Right ventricle myocardium superior (tissue), 1 donor: ENCODE results near the gene ZFHX2. TPM values are rescaled to one million over a fixed set of nuclear protein-coding genes. Genes with fewer than 3 reads are reported as not detected.
A peak's percentile ranks its signal among the peaks of the same experiment; 100 is the strongest.

Experiments
- ATAC-seq: fragments of 200-7000 bp; cut with Tn5 transposase; one replicate; pipeline ENCODE4 v1.9.1; 2020; ENCODE audit warnings: mild to moderate bottlenecking; ENCODE audit not compliant: poor library complexity
- DNase-seq: peaks from one replicate; pipeline ENCODE4 v3.0.0-alpha.2; 2020
- intact Hi-C: fragments of 100-400 bp; cut with DNase I; formaldehyde crosslinking; loops from one replicate; pipeline ENCODE4 v1.11.2; 2022
- total RNA-seq: library from RNA; stranded (reverse); fragmentation: NEBNext Ultra II Directional; extraction: Animal tissue kit (Norgen Biotek cat#: 25700); gene quantifications from one replicate; pipeline ENCODE4 v1.2.1, GENCODE V29; 2021
- donor health status: DM: no; HTN: yes; CAD: no; lungs with severe emphysema.

The ZFHX2 gene
- total RNA-seq, 1 donor from 2014 or later = 0.97 TPM

- ATAC-seq (no peak), DNase-seq (no peak)
- intact Hi-C loops = no loop called here
Observed at GRCh38 chr14:23494223-23494622, 57.3 kb downstream of the ZFHX2 start.

- intact Hi-C loops = no loop called here
Observed at GRCh38 chr14:23492618-23493272, 58.8 kb downstream of the ZFHX2 start.

GRCh38 chr14:23487216-23487615 is 64.3 kb downstream of the ZFHX2 start:
- DNase-seq (no peak), ATAC-seq (no peak)
- intact Hi-C loops = no loop called here

More at GRCh38 chr14:23492618-23493272, 58.8 kb downstream of the ZFHX2 start:
- no peak for DNase-seq
- no peak for ATAC-seq

GRCh38 chr14:23486036-23486435 is 65.5 kb downstream of the ZFHX2 start:
- intact Hi-C loops = no loop called here
- ATAC-seq (no peak), DNase-seq (no peak)

GRCh38 chr14:23485326-23485725 is 66.2 kb downstream of the ZFHX2 start:
- DNase-seq (no peak), ATAC-seq (no peak)
- intact Hi-C loops = no loop called here

GRCh38 chr14:23483236-23483854 is 68.2 kb downstream of the ZFHX2 start:
- DNase-seq (no peak), ATAC-seq (no peak)
- intact Hi-C loops = no loop called here

- intact Hi-C loops = no loop called here
- DNase-seq (no peak), ATAC-seq (no peak)
Observed at GRCh38 chr14:23482823-23483148, 68.8 kb downstream of the ZFHX2 start.

GRCh38 chr14:23481979-23482822 is 69.4 kb downstream of the ZFHX2 start:
- DNase-seq = no peak
- intact Hi-C loops = no loop called here
- ATAC-seq = no peak

GRCh38 chr14:23481362-23481970 is 70.1 kb downstream of the ZFHX2 start:
- no peak for ATAC-seq
- no peak for DNase-seq
- intact Hi-C loops = no loop called here

- peak; percentile 53 for DNase-seq
- peak; percentile 69 for ATAC-seq
- intact Hi-C loops = loop anchor here (1.0 kb wide), 1 partner anchor 84 kb away; no protein-coding TSS in a partner anchor
Observed at GRCh38 chr14:23478109-23478759, 73.3 kb downstream of the ZFHX2 start.

- ATAC-seq (no peak), DNase-seq (no peak)
- intact Hi-C loops = no loop called here
Observed at GRCh38 chr14:23470947-23471346, 80.6 kb downstream of the ZFHX2 start.

Other genes with a start within 250 kb of the ZFHX2 start
- 6.7 TPM for gene PPP1R3E, start 248.9 kb downstream of the ZFHX2 start, total RNA-seq
- 37.3 TPM for gene BCL2L2, start 244.9 kb downstream of the ZFHX2 start, total RNA-seq
- 67.7 TPM for gene PABPN1, start 230.3 kb downstream of the ZFHX2 start, total RNA-seq
- gene SLC22A17, start 198.9 kb downstream of the ZFHX2 start, total RNA-seq = 10.3 TPM
- gene EFS, start 186.6 kb downstream of the ZFHX2 start, total RNA-seq = 3.2 TPM
- not detected for gene IL25, start 179.0 kb downstream of the ZFHX2 start, total RNA-seq
- gene CMTM5, start 174.7 kb downstream of the ZFHX2 start, total RNA-seq = 0.27 TPM
- 4,934 TPM for gene MYH6, start 143.5 kb downstream of the ZFHX2 start, total RNA-seq
- gene MYH7, start 116.1 kb downstream of the ZFHX2 start, total RNA-seq = 11,793 TPM
- 17.0 TPM for gene NGDN, start 82.1 kb downstream of the ZFHX2 start, total RNA-seq
- gene THTPA, start 4.5 kb upstream of the ZFHX2 start, total RNA-seq = 15.4 TPM
- 10.7 TPM for gene AP1G2, start 16.0 kb upstream of the ZFHX2 start, total RNA-seq
- gene JPH4, start 27.0 kb upstream of the ZFHX2 start, total RNA-seq = 0.13 TPM
- not detected for gene DHRS2, start 84.6 kb upstream of the ZFHX2 start, total RNA-seq